Mesendoderm (in vitro differentiated cells): ENCODE data around the gene PLCXD1.

ENCODE experiments used
- DNase-seq: peaks from one replicate; pipeline ENCODE4 v3.0.0; 2013
- H2AK5ac ChIP-seq: 2 replicates; pipeline ENCODE4 v1.6.1; 2013; ENCODE audit warnings: low read length, inconsistent platforms
- H2BK120ac ChIP-seq: 2 replicates; pipeline ENCODE4 v1.6.1; 2013; ENCODE audit warnings: low read depth, mild to moderate bottlenecking, low read length, moderate library complexity, mixed read lengths
- H2BK15ac ChIP-seq: replicated peaks from 2 replicates; pipeline ENCODE4 v1.6.1; 2013; ENCODE audit warnings: low read depth, mild to moderate bottlenecking, moderate library complexity
- H2BK5ac ChIP-seq: 2 replicates; pipeline ENCODE4 v1.6.1; 2013; ENCODE audit warnings: low read length, inconsistent platforms
- H3K18ac ChIP-seq: 2 replicates; pipeline ENCODE4 v1.6.1; 2013; ENCODE audit warnings: mild to moderate bottlenecking, low read length, mixed read lengths
- H3K23ac ChIP-seq: one replicate; pipeline ENCODE4 v1.6.1; 2013; ENCODE audit warnings: low read length
- H3K27ac ChIP-seq: 2 replicates; pipeline ENCODE4 v1.5.1; 2013; ENCODE audit warnings: low read depth, mild to moderate bottlenecking, inconsistent platforms, low read length, moderate library complexity
- H3K27me3 ChIP-seq: 2 replicates; pipeline ENCODE4 v1.6.1; 2013; ENCODE audit warnings: low read length, control low read depth, mild to moderate bottlenecking, inconsistent platforms; ENCODE audit not compliant: insufficient read depth, poor library complexity
- H3K36me3 ChIP-seq: 2 replicates; pipeline ENCODE4 v1.6.1; 2013; ENCODE audit warnings: low read length, inconsistent platforms; ENCODE audit not compliant: control insufficient read depth, insufficient read depth
- H3K4ac ChIP-seq: one replicate; pipeline ENCODE4 v1.6.1; 2013; ENCODE audit warnings: low read depth, mild to moderate bottlenecking, low read length, moderate library complexity
- H3K4me1 ChIP-seq: 2 replicates; pipeline ENCODE4 v1.6.1; 2013; ENCODE audit warnings: low read depth, low read length, inconsistent platforms; ENCODE audit not compliant: control insufficient read depth
- H3K4me2 ChIP-seq: 2 replicates; pipeline ENCODE4 v1.6.1; 2013; ENCODE audit warnings: low read length
- H3K4me3 ChIP-seq: 2 replicates; pipeline ENCODE4 v1.5.1; 2013; ENCODE audit warnings: mild to moderate bottlenecking, low read length
- H3K56ac ChIP-seq: one replicate; pipeline ENCODE4 v1.6.1; 2013; ENCODE audit warnings: low read length
- H3K79me1 ChIP-seq: 2 replicates; pipeline ENCODE4 v1.6.1; 2013; ENCODE audit warnings: low read length, inconsistent platforms
- H3K79me2 ChIP-seq: 2 replicates; pipeline ENCODE4 v1.6.1; 2013; ENCODE audit warnings: mild to moderate bottlenecking, low read length; ENCODE audit not compliant: control insufficient read depth, insufficient read depth
- H3K9ac ChIP-seq: 2 replicates; pipeline ENCODE4 v1.6.1; 2013; ENCODE audit warnings: low read length, inconsistent platforms
- H4K5ac ChIP-seq: one replicate; pipeline ENCODE4 v1.6.1; 2013; ENCODE audit warnings: low read length
- H4K8ac ChIP-seq: one replicate; pipeline ENCODE4 v1.6.1; 2013; ENCODE audit warnings: low read depth, mild to moderate bottlenecking, control low read depth, low read length, moderate library complexity
- WGBS: extraction: QIAGEN DNeasy Blood & Tissue Kit; methylation state at CpG from one replicate; pipeline ENCODE4 v1.1.7; 2013; ENCODE audit warnings: low lambda C conversion rate, missing lambda C conversion rate; ENCODE audit not compliant: insufficient coverage; ENCODE audit errors: extremely low coverage; 5-methylcytosine and 5-hydroxymethylcytosine counted together

The PLCXD1 gene

GRCh38 chrX:352582-353314 lies 71.6 kb downstream of the PLCXD1 start:
- Histone ChIP-seq H3K4me1 (no peaks in the 10 kb centered on the region), H4K5ac (no peak overlapping the region), H3K9ac (no peak overlapping the region), H3K27me3 (no peaks in the 10 kb centered on the region), H4K8ac (no peak overlapping the region), H2AK5ac (no peak overlapping the region), H3K36me3 (no peaks in the 10 kb centered on the region), H3K4me3 (no peak overlapping the region), H2BK120ac (no peak overlapping the region), H3K4me2 (no peak overlapping the region), H3K79me1 (peaks cover 8% of the 10 kb centered on the region), H2BK15ac (no peak overlapping the region), H3K18ac (no peak overlapping the region), H2BK5ac (no peak overlapping the region), H3K79me2 (no peaks in the 10 kb centered on the region), H3K23ac (no peak overlapping the region), H3K4ac (no peak overlapping the region), H3K56ac (no peak overlapping the region), H3K27ac (no peak overlapping the region)
- no CpG with 5 or more reads among the region's 39 CpGs for WGBS
- DNase-seq, result no peak
